KMS-11 (cell line): Measurements from ENCODE around the gene SLC23A2.

Experiments used
- H2AFZ ChIP-seq: fragments of 200-600 bp; sonication (generic); 2 replicates; pipeline ENCODE4 v1.6.1; 2016; ENCODE audit warnings: antibody characterized with exemption, mixed run types, low read depth
- H3K27ac ChIP-seq: fragments of 200-600 bp; sonication (generic); 2 replicates; pipeline ENCODE4 v1.6.1; 2016; ENCODE audit warnings: mild to moderate bottlenecking, mixed run types
- H3K27me3 ChIP-seq: fragments of 200-600 bp; sonication (generic); 2 replicates; pipeline ENCODE4 v1.6.1; 2017; ENCODE audit warnings: mild to moderate bottlenecking, low read depth, mixed run types, moderate library complexity; ENCODE audit not compliant: insufficient read depth
- H3K36me3 ChIP-seq: fragments of 200-600 bp; sonication (generic); 2 replicates; pipeline ENCODE4 v1.6.1; 2017; ENCODE audit warnings: mild to moderate bottlenecking, mixed run types; ENCODE audit not compliant: insufficient read depth
- H3K4me1 ChIP-seq: fragments of 200-600 bp; sonication (generic); 2 replicates; pipeline ENCODE4 v1.6.1; 2016; ENCODE audit warnings: mild to moderate bottlenecking, low read depth, mixed run types; ENCODE audit not compliant: poor library complexity, severe bottlenecking
- H3K4me2 ChIP-seq: fragments of 200-600 bp; sonication (generic); 2 replicates; pipeline ENCODE4 v1.7.0; 2016; ENCODE audit warnings: mild to moderate bottlenecking, mixed run types
- H3K4me3 ChIP-seq: fragments of 200-600 bp; sonication (generic); IDR thresholded peaks from 2 replicates; pipeline ENCODE4 v1.6.1; 2017; ENCODE audit warnings: low read depth, low read length, mixed read lengths; ENCODE audit not compliant: insufficient read depth
- H3K79me2 ChIP-seq: fragments of 200-600 bp; sonication (generic); 2 replicates; pipeline ENCODE4 v1.6.1; 2016; ENCODE audit warnings: low read depth, mixed run types; ENCODE audit not compliant: insufficient read depth
- H3K9ac ChIP-seq: fragments of 200-600 bp; sonication (generic); 2 replicates; pipeline ENCODE4 v1.6.1; 2016; ENCODE audit warnings: mild to moderate bottlenecking, mixed run types
- H4K20me1 ChIP-seq: fragments of 200-600 bp; sonication (generic); 2 replicates; pipeline ENCODE4 v1.6.1; 2016; ENCODE audit warnings: mild to moderate bottlenecking, mixed run types; ENCODE audit not compliant: insufficient read depth
- CTCF ChIP-seq: fragments of 200-600 bp; sonication (generic); conservative IDR thresholded peaks from 2 replicates; pipeline ENCODE4 v1.6.1; 2017; ENCODE audit warnings: low read depth, mild to moderate bottlenecking, antibody characterized with exemption, low read length, moderate library complexity, mixed read lengths

The SLC23A2 gene

GRCh38 chr20:4947817-4948559 is 53.3 kb downstream of the SLC23A2 start:
- Histone ChIP-seq H3K27ac (no peak overlapping the region), H3K4me1 (no peaks in the 10 kb centered on the region), H3K9ac (no peak overlapping the region), H3K27me3 (no peaks in the 10 kb centered on the region), H3K4me3 (no peak overlapping the region), H3K79me2 (no peaks in the 10 kb centered on the region), H4K20me1 (no peaks in the 10 kb centered on the region), H3K4me2 (no peak overlapping the region), H2AFZ (no peak overlapping the region), H3K36me3 (no peaks in the 10 kb centered on the region)
- no peak for TF ChIP-seq CTCF

GRCh38 chr20:4946986-4947385 is 54.3 kb downstream of the SLC23A2 start:
- Histone ChIP-seq H3K4me3 (no peak overlapping the region), H3K36me3 (no peaks in the 10 kb centered on the region), H2AFZ (no peak overlapping the region), H3K4me2 (no peak overlapping the region), H4K20me1 (no peaks in the 10 kb centered on the region), H3K4me1 (no peaks in the 10 kb centered on the region), H3K9ac (no peak overlapping the region), H3K79me2 (no peaks in the 10 kb centered on the region), H3K27me3 (no peaks in the 10 kb centered on the region), H3K27ac (no peak overlapping the region)
- no peak for TF ChIP-seq CTCF

- H4K20me1 ChIP-seq = no peaks in the 10 kb centered on the region
- no peak overlapping the region for H3K9ac ChIP-seq
- H3K4me1 ChIP-seq = no peaks in the 10 kb centered on the region
- H3K36me3 ChIP-seq = no peaks in the 10 kb centered on the region
- no peak overlapping the region for H3K4me3 ChIP-seq
- TF ChIP-seq CTCF = no peak
- H3K4me2 ChIP-seq = no peak overlapping the region
- no peaks in the 10 kb centered on the region for H3K79me2 ChIP-seq
- no peak overlapping the region for H3K27ac ChIP-seq
- H2AFZ ChIP-seq = no peak overlapping the region
- no peaks in the 10 kb centered on the region for H3K27me3 ChIP-seq
Measured at GRCh38 chr20:4946585-4946984, 54.7 kb downstream of the SLC23A2 start.

GRCh38 chr20:4944518-4945313 is 56.6 kb downstream of the SLC23A2 start:
- no peak overlapping the region for H3K4me2 ChIP-seq
- no peak for TF ChIP-seq CTCF
- no peak overlapping the region for H3K27ac ChIP-seq
- no peak overlapping the region for H3K4me3 ChIP-seq
- no peaks in the 10 kb centered on the region for H4K20me1 ChIP-seq
- no peaks in the 10 kb centered on the region for H3K36me3 ChIP-seq
- no peaks in the 10 kb centered on the region for H3K79me2 ChIP-seq
- no peaks in the 10 kb centered on the region for H3K27me3 ChIP-seq
- H2AFZ ChIP-seq = no peak overlapping the region
- no peaks in the 10 kb centered on the region for H3K4me1 ChIP-seq
- no peak overlapping the region for H3K9ac ChIP-seq
